Stimulated activated CD4-positive, alpha-beta T cell treated with anti-CD3 and anti-CD28 coated beads, TNF-alpha, amount 100 ng/mL, for 4 hours (primary cell): Measurements from ENCODE around the gene HOXD9.

Source experiments
- DNase-seq, 3 experiments: peaks; one replicate each; pipeline ENCODE4 v3.0.0-alpha.2; 2020; ENCODE audit warnings: low read depth in 3 of 3

HOXD9 gene

GRCh38 chr2:176124110-176124946 lies 1.8 kb downstream of the HOXD9 start:
- DNase-seq, result no peak

- DNase-seq, result no peak
These were observed 2.6 kb downstream of the HOXD9 start for GRCh38 chr2:176124947-176125771.

- no peak for DNase-seq
These were observed 3.2 kb downstream of the HOXD9 start for GRCh38 chr2:176125772-176126054.

GRCh38 chr2:176126929-176127773 lies 4.6 kb downstream of the HOXD9 start:
- DNase-seq, result peak; percentile 32 to 47 (median 45)

GRCh38 chr2:176127774-176128072 lies 5.2 kb downstream of the HOXD9 start:
- DNase-seq, result no peak

GRCh38 chr2:176128172-176128981 lies 5.9 kb downstream of the HOXD9 start:
- no peak for DNase-seq

GRCh38 chr2:176128982-176129796 lies 6.7 kb downstream of the HOXD9 start, which contains the start of gene HOXD8:
TSS of gene HOXD8 (plus strand) at chr2:176129705. CDS start at chr2:176130367, 662 bp downstream.
- DNase-seq, result no peak

- DNase-seq, result no peak
These were observed 7.3 kb downstream of the HOXD9 start for GRCh38 chr2:176129813-176130146.

GRCh38 chr2:176130147-176130956 lies 7.8 kb downstream of the HOXD9 start:
- no peak for DNase-seq

- no peak for DNase-seq
These were observed 8.7 kb downstream of the HOXD9 start for GRCh38 chr2:176130957-176131847.

- no peak for DNase-seq
These were observed 9.3 kb downstream of the HOXD9 start for GRCh38 chr2:176131848-176132158.

GRCh38 chr2:176132205-176133171 lies 10.0 kb downstream of the HOXD9 start:
- no peak for DNase-seq

GRCh38 chr2:176133389-176133788 lies 10.9 kb downstream of the HOXD9 start:
- no peak for DNase-seq

GRCh38 chr2:176134035-176134434 lies 11.5 kb downstream of the HOXD9 start:
- DNase-seq, result no peak

- DNase-seq, result no peak
These were observed 12.5 kb downstream of the HOXD9 start for GRCh38 chr2:176135035-176135440.

- no peak for DNase-seq
These were observed 14.1 kb downstream of the HOXD9 start for GRCh38 chr2:176136374-176137251.

- no peak for DNase-seq
These were observed 14.7 kb downstream of the HOXD9 start for GRCh38 chr2:176137252-176137580.
